Nephron (organoid): ENCODE data around the gene DYNC1I2.

ENCODE experiments used
- H3K27ac Mint-ChIP-seq, 3 experiments: 2 replicates each; pipeline ENCODE4 v1.8.0; 2020; ENCODE audit warnings: mixed read lengths in 3 of 3, mild to moderate bottlenecking in 2 of 3, moderate library complexity in 1 of 3
- H3K27me3 Mint-ChIP-seq: 2 replicates; pipeline ENCODE4 v1.8.0; 2021; ENCODE audit warnings: low read depth, mild to moderate bottlenecking, moderate library complexity, mixed read lengths
- H3K36me3 Mint-ChIP-seq: 2 replicates; pipeline ENCODE4 v1.8.0; 2020; ENCODE audit warnings: low read depth, mixed read lengths
- H3K4me1 Mint-ChIP-seq: 2 replicates; pipeline ENCODE4 v1.8.0; 2020; ENCODE audit warnings: mixed read lengths
- H3K4me3 Mint-ChIP-seq, 3 experiments: 2 replicates each; pipeline ENCODE4 v1.8.0; 2020; ENCODE audit warnings: mild to moderate bottlenecking in 3 of 3, mixed read lengths in 3 of 3, moderate library complexity in 2 of 3
- H3K9me3 Mint-ChIP-seq: 2 replicates; pipeline ENCODE4 v1.8.0; 2020; ENCODE audit warnings: mixed read lengths
- CTCF ChIP-seq, 3 experiments: fragments of 200-600 bp; sonication (generic); IDR thresholded peaks; one replicate each; pipeline ENCODE4 v1.5.0; 2021; ENCODE audit warnings: antibody characterized with exemption in 3 of 3; ENCODE audit not compliant: unreplicated experiment in 3 of 3

Gene DYNC1I2

DNA sequence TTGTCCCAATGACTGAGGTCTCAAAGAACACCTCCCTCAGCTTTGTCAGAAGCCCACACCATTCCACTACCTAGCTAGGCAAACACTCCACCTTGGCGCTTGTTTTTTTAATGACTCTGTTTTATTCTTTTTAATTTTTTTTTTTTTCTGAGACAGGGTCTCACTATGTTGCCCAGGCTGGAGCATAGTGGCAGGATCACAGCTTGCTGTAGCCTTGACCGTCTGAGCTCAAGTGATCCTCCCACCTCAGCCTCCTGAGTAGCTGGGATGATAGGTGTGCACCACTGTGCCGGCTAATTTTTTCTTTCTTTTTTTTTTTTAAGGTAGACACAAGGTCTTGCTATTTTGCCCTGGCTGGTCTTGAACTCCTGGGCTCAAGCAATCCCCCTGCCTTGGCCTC is 104.9 kb downstream of the DYNC1I2 start:
- Mint-ChIP-seq H3K4me1 (no peaks in the 10 kb centered on the region), H3K27ac (no peak overlapping the region), H3K36me3 (peaks cover 43% of the 10 kb centered on the region), H3K9me3 (no peaks in the 10 kb centered on the region), H3K4me3 (no peak overlapping the region), H3K27me3 (no peaks in the 10 kb centered on the region)
- TF ChIP-seq CTCF (IDR thresholded peaks at IDR 0.05; ENCODE audit: unreplicated experiment in 3 of 3) = no peak

DNA sequence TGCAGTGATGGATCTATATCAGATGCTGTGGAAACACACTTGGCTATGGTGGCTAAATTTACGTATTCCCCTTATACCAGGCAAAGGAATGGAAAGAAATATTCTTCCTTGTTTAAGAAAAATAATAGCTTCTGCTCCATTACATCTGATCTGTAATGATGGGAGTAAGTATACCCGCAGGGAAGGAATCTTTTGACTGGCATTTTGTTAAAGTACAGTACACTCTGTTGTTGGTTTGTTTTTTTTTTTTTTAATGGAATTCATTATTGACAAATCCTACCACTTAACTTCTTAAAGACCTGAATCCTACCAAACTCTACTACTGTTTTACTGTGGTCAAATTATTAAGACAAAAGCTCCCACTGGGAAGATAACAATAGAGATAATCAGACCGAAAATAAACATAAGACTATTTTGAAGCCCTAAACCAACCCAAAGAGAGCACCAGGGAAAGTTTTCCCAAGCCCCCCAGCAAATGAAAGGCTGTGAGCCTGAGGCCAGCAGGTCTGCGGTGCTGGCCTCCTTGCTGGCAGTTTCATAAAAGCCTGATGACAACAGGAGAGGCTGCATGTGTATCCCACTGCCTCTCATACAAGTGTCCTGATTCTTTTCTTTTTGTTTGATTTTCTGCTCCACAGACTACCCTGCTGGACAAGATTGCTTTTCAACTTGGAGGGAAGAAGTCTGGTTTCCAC is 105.8 kb downstream of the DYNC1I2 start:
- Mint-ChIP-seq H3K9me3 (no peaks in the 10 kb centered on the region), H3K36me3 (peaks cover 35% of the 10 kb centered on the region), H3K27me3 (no peaks in the 10 kb centered on the region), H3K27ac (no peak overlapping the region), H3K4me3 (no peak overlapping the region), H3K4me1 (no peaks in the 10 kb centered on the region)
- TF ChIP-seq CTCF (IDR thresholded peaks at IDR 0.05; ENCODE audit: unreplicated experiment in 3 of 3) = no peak

DNA sequence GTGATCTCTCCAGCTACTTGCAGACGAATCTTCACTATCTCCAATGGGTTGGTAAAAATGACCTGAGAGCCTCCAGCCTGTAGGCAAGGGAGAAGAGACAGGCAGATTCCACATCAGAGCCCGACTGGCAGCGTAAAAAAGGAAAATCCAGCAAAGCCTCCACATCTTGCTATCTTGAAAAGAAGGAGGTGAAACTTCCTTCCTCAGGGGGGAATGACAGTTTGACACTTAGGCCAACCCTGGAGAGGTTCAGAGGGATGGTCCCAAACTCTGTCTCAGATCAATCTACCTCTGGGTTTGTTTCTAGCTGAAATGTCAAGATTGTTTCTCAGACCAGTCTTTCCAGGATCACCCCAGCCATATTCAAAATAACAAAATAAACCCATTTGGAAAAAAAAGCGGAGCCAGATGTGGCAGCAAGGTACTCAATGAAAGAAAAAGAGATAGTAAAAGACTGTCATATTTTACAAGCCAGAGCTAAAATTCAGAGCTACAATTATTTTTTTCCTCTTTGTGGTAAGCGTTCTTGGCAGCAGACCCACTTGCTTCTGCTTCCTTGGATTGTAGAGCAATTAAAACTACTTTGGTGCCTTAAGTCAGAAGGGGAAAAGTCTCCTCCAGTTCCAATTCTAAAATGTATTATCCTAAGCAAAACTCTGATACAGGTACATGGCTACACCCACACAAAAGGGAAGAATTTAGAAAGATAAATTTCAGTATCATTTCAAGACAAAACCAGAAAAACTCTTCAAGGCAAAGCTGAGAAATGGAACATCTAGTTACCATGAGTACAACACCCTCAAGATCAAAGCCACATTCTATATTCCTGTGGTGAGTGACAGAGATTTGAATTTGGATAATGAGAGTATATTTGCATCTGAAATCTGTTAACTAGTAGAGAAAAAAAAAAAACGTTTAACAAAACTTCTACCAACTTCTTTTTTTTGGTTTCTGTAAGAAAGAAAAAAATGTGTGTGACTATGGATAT is 106.7 kb downstream of the DYNC1I2 start:
- Mint-ChIP-seq H3K36me3 (peaks cover 30% of the 10 kb centered on the region), H3K27ac (no peak overlapping the region), H3K4me1 (no peaks in the 10 kb centered on the region), H3K9me3 (no peaks in the 10 kb centered on the region), H3K27me3 (no peaks in the 10 kb centered on the region), H3K4me3 (no peak overlapping the region)
- no peak for TF ChIP-seq CTCF (IDR thresholded peaks at IDR 0.05; ENCODE audit: unreplicated experiment in 3 of 3)

DNA sequence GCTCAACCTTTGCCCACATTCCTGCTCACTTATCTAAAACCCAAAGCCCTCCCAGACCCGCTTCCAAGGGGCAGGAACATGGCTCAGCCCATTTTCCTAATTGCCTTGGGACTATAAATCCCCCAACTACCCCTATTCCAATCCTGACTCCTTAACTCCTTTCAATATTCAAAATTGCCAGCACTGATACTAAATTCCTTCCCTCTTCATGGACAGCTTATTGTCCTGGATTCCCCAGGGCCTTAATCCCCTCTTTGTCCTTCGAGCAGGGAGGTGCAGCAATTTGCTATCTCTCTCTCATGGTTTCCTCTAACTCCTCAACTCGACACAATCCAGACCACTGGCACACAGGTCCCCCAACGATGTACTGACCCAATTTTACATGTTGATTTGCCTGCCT is 107.6 kb downstream of the DYNC1I2 start:
- H3K4me3 Mint-ChIP-seq = no peak overlapping the region
- H3K9me3 Mint-ChIP-seq = no peaks in the 10 kb centered on the region
- H3K27me3 Mint-ChIP-seq = no peaks in the 10 kb centered on the region
- no peaks in the 10 kb centered on the region for H3K4me1 Mint-ChIP-seq
- TF ChIP-seq CTCF (IDR thresholded peaks at IDR 0.05; ENCODE audit: unreplicated experiment in 3 of 3) = no peak
- H3K36me3 Mint-ChIP-seq = peaks cover 35% of the 10 kb centered on the region
- no peak overlapping the region for H3K27ac Mint-ChIP-seq
